ENCODE data around the gene GALNT12. TPM values are rescaled to one million over a fixed set of nuclear protein-coding genes. Genes with fewer than 3 reads are reported as not detected.

Gene GALNT12
- total and polyA plus RNA-seq, 4 donors: 0.16 to 1.4 (median 0.25) TPM; not detected in 1

- TF ChIP-seq ATF3 (IDR thresholded peaks at IDR 0.05) (no peak), RAD21 (IDR thresholded peaks at IDR 0.05) (no peak), ZBTB33 (IDR thresholded peaks at IDR 0.05) (no peak), CTCF (IDR thresholded peaks at IDR 0.05; ENCODE audit: low read depth, low read length, missing input control) (no peak), RXRA (IDR thresholded peaks at IDR 0.05) (no peak), EGR1 (IDR thresholded peaks at IDR 0.05; ENCODE audit: low read depth in 2 of 2) (no peak), JUND (IDR thresholded peaks at IDR 0.05) (no peak), NR2F2 (IDR thresholded peaks at IDR 0.05) (no peak), FOXA1 (IDR thresholded peaks at IDR 0.05) (no peak), YY1 (IDR thresholded peaks at IDR 0.05) (no peak), MAX (IDR thresholded peaks at IDR 0.05) (no peak), TAF1 (conservative IDR thresholded peaks at IDR 0.05) (no peak), HNF4G (IDR thresholded peaks at IDR 0.05) (no peak)
- Histone ChIP-seq H3K9ac (ENCODE audit: low read depth in 1 of 2, low read length in 2 of 2) (no peak overlapping the region), H3K9me3 (ENCODE audit: control insufficient read depth in 4 of 4, low read length in 3 of 4) (no peaks in the 10 kb centered on the region), H3K4me1 (ENCODE audit: control insufficient read depth in 4 of 4, insufficient read depth in 4 of 4, low read length in 3 of 4) (no peaks in the 10 kb centered on the region), H3K4me3 (ENCODE audit: low read depth in 1 of 3, low read length in 3 of 3) (no peak overlapping the region), H3K36me3 (ENCODE audit: control insufficient read depth in 4 of 4, insufficient read depth in 3 of 4, low read depth in 1 of 4, low read length in 3 of 4) (peaks cover 0 to 5% (median 0%) of the 10 kb centered on the region in 4 donors), H3K27me3 (ENCODE audit: control insufficient read depth in 4 of 4, insufficient read depth in 4 of 4, low read length in 3 of 4) (no peaks in the 10 kb centered on the region), H3K27ac (ENCODE audit: low read depth in 1 of 2, low read length in 2 of 2) (no peak overlapping the region)
- WGBS: 97% methylated on average over 1 of the region's 1 CpG
- DNase-seq (ENCODE audit: low spot score): no peak
These were observed 42.2 kb upstream of the GALNT12 start for GRCh38 chr9:98765256-98765655.

GRCh38 chr9:98766586-98766985 is 40.9 kb upstream of the GALNT12 start:
- 93% methylated on average over 2 of the region's 2 CpGs for WGBS
- TF ChIP-seq EGR1 (IDR thresholded peaks at IDR 0.05; ENCODE audit: low read depth in 2 of 2) (no peak), GABPA (IDR thresholded peaks at IDR 0.05 in 1 of 2, conservative IDR thresholded peaks at IDR 0.05 in 1 of 2) (no peak), NR2F2 (IDR thresholded peaks at IDR 0.05) (no peak), HNF4A (conservative IDR thresholded peaks at IDR 0.05) (no peak), REST (IDR thresholded peaks at IDR 0.05) (no peak), RAD21 (IDR thresholded peaks at IDR 0.05) (no peak), ATF3 (IDR thresholded peaks at IDR 0.05) (no peak), YY1 (IDR thresholded peaks at IDR 0.05) (no peak), HNF4G (IDR thresholded peaks at IDR 0.05) (no peak), MAX (IDR thresholded peaks at IDR 0.05) (no peak), SP1 (IDR thresholded peaks at IDR 0.05) (no peak), FOXA1 (IDR thresholded peaks at IDR 0.05) (no peak), TAF1 (conservative IDR thresholded peaks at IDR 0.05) (no peak), RXRA (IDR thresholded peaks at IDR 0.05) (no peak), JUND (IDR thresholded peaks at IDR 0.05) (no peak), ZBTB33 (IDR thresholded peaks at IDR 0.05) (no peak), CTCF (IDR thresholded peaks at IDR 0.05; ENCODE audit: low read depth, low read length, missing input control) (no peak), FOXA2 (IDR thresholded peaks at IDR 0.05) (no peak)
- peaks cover 0 to 11% (median 1%) of the 10 kb centered on the region in 4 donors for H3K36me3 ChIP-seq (ENCODE audit: control insufficient read depth in 4 of 4, insufficient read depth in 3 of 4, low read depth in 1 of 4, low read length in 3 of 4)
- no peaks in the 10 kb centered on the region for H3K4me1 ChIP-seq (ENCODE audit: control insufficient read depth in 4 of 4, insufficient read depth in 4 of 4, low read length in 3 of 4)
- no peak overlapping the region for H3K27ac ChIP-seq (ENCODE audit: low read depth in 1 of 2, low read length in 2 of 2)
- no peak for DNase-seq (ENCODE audit: low spot score)
- no peaks in the 10 kb centered on the region for H3K27me3 ChIP-seq (ENCODE audit: control insufficient read depth in 4 of 4, insufficient read depth in 4 of 4, low read length in 3 of 4)
- no peak overlapping the region for H3K4me3 ChIP-seq (ENCODE audit: low read depth in 1 of 3, low read length in 3 of 3)
- H3K9ac ChIP-seq (ENCODE audit: low read depth in 1 of 2, low read length in 2 of 2): no peak overlapping the region
- no peaks in the 10 kb centered on the region for H3K9me3 ChIP-seq (ENCODE audit: control insufficient read depth in 4 of 4, low read length in 3 of 4)
